NCI-H2081 treated with DMSO at 0.1 percent for 48 hours (cell line): ENCODE data around the gene S100A1.
"Not testable (repeated sequence)": the region's sequence is repeated elsewhere in the genome, so short reads cannot be mapped to it uniquely, and the experiment has no call there.

Experiments used
- DNase-seq: peaks from one replicate; lab custom pipeline; 2025; lab: John Stamatoyannopoulos, UW

S100A1 gene

GRCh38 chr1:153631047-153632022 lies 3.1 kb downstream of the S100A1 start:
- no peak for DNase-seq

DNA sequence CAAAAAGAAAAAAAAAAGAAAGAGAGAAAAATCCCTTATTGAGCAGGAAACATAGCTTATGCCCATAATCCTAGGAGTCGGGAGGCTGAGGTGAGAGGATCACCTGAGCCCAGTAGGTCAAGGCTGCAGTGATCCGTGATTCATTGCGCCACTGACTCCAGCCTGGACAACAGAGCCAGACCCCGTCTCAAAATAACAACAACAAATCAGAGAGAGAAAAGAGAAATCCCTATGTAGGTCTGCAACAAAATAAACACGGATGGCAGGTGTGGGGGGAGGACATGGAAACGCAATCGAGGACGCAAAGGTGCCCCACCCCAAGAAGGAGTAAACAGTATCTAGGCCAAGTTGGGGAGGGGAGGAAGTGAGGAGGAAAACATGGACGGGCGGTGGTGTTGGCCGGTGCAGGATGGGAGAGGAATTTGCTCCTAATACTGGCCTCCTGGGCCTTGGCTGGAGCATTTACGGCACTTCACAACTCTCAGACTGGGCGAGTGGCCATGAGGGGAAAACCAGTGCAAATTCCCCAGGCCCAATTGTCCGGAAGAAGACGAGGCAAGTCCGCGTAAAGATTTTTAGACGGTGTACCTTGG lies 5.0 kb downstream of the S100A1 start:
- no peak for DNase-seq

- peak; percentile 97 for DNase-seq
Measured at GRCh38 chr1:153633754-153634665, 5.8 kb downstream of the S100A1 start, which contains the start of gene CHTOP. Gene CHTOP, plus strand, starts transcription at chr1:153634066. Its CDS starts 2,523 bp downstream, at chr1:153636589.

GRCh38 chr1:153635872-153636271 lies 7.6 kb downstream of the S100A1 start:
- no peak for DNase-seq

DNA sequence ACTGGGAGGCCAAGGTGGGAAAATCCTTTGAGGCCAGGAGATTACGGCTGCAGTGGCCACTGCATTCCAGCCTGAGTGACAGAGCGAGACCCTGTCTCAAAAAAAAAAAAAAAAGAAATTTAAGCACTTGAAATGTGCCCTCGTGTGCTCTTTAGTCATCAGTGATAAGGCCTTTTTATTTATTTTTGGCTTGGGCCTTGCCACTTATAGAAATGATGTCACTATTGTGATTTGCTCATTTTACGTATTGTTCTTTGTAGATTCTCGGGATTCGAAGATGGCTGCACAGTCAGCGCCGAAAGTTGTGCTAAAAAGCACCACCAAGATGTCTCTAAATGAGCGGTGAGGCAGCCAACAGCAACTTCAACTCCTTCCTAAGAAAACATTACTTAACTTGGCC lies 8.1 kb downstream of the S100A1 start:
- DNase-seq: no peak

- no peak for DNase-seq
Measured at GRCh38 chr1:153638261-153638660, 10.0 kb downstream of the S100A1 start.

DNA sequence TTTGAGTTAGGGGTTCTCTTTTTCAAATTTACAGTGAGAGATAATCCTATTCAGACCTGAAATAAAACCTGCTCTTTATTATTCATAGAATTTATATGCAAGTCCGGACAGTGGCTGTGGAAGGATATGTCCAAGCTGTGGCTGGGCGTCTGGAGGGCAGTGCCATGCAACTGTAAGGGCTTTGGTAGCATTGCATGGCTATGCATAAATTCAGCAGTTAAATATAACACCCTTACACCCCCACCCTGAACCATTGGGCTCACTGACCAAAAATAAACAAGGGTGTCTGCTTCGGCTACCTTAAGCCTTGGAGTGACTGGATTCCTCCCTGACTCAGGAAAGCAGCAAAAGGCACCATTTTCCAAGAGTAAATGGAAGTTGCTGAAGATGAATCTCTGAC lies 11.0 kb downstream of the S100A1 start:
- DNase-seq: no peak

DNA sequence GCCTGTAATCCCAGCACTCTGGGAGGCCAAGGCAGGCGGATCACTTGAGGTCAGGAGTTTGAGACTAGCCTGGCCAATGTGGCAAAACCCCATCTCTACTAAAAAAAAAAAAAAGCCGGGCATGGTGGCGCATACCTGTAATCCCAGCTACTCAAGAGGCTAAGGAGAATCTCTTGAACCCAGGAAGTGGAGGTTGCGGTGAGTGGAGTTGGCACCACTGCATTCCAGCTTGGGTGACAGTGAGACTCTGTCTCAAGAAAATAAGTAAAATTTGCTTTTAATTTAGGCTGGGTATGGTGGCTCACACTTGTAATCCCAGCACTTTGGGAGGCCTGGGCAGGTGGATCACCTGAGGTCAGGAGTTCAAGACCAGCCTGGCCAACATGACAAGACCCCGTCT lies 12.0 kb downstream of the S100A1 start:
- DNase-seq: not testable (repeated sequence)

DNA sequence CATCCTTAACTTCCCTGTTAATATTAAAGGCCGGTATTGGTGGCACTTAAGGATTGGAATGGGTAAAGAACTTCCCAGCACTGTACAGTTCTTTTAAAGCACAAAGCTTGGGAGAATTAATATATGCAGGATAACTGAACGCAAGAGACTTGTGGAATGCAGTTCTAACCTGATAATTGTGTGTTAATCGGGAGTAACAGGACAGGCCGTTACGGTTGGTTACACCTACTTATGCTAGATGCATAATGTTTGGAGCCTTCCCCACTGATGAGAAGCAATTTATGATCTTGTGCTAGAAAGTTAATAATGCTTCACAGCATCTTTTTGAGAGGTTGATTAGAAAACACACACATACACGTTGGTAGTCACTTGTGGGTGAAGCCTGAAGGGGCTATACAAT lies 12.6 kb downstream of the S100A1 start:
- no peak for DNase-seq

DNA sequence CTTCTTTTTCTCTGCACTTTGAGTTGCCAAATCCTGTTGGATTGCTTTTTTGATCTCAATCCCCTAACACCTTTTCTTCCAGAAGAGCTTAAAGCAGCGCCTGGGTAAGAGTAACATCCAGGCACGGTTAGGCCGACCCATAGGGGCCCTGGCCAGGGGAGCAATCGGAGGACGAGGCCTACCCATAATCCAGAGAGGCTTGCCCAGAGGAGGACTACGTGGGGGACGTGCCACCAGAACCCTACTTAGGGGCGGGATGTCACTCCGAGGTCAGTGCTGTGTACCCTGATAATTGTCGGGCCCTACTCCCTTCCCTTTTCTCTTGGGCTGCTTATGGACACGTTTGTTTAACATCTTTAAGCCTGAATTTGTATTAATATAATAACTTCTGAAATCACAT lies 13.9 kb downstream of the S100A1 start:
- no peak for DNase-seq

GRCh38 chr1:153643100-153643499 lies 14.9 kb downstream of the S100A1 start:
- no peak for DNase-seq

DNA sequence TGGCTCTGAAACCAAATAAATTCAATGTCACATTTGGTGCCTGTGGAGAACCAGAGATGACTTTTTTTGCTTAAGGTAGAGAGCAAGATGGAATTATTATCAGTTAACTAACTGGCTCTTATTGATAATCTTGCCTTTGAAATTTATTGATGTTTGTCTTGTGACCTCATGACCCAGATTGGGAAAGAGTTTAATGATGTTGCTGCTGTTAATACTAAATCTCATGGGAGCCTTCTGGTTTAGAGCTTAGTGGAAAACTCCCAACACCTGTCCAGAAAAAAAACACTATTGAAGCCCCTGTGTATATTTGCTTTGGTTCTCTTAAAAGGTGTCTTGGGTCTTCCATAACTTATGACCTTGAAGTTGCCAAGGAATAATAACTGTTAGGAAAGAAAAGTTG lies 15.6 kb downstream of the S100A1 start:
- no peak for DNase-seq

- DNase-seq: no peak
Measured at GRCh38 chr1:153646672-153647345, 18.6 kb downstream of the S100A1 start.

- no peak for DNase-seq
Measured at GRCh38 chr1:153647346-153647714, 19.1 kb downstream of the S100A1 start.

DNA sequence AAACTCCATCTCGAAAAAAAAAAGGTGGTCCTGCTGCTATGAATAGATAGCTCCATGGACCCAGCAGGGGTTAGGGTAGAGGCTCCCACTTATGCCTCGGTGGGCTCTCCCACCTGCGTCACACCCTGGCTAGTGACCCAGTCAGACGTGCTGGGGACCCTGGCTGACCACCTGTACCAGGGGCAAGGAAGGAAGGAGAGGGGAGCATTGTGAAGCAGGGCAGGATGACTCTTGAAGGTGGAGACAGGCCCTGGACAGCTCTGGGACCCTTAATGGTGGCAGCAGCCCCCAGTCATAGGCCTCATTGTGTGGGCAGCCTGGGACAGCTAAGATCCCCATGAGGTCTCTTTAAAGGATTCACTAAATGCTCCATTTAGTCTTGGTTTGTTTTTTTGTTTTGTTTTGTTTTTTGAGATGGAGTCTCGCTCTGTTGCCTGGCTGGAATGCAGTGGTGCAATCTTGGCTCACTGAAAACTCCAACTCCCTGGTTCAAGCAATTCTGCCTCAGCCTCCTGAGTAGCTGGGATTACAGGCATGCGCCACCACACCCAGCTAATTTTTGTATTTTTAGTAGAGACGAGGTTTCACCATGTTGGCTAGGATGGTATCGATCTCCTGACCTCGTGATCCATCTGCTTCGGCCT lies 19.9 kb downstream of the S100A1 start:
- DNase-seq: no peak

DNA sequence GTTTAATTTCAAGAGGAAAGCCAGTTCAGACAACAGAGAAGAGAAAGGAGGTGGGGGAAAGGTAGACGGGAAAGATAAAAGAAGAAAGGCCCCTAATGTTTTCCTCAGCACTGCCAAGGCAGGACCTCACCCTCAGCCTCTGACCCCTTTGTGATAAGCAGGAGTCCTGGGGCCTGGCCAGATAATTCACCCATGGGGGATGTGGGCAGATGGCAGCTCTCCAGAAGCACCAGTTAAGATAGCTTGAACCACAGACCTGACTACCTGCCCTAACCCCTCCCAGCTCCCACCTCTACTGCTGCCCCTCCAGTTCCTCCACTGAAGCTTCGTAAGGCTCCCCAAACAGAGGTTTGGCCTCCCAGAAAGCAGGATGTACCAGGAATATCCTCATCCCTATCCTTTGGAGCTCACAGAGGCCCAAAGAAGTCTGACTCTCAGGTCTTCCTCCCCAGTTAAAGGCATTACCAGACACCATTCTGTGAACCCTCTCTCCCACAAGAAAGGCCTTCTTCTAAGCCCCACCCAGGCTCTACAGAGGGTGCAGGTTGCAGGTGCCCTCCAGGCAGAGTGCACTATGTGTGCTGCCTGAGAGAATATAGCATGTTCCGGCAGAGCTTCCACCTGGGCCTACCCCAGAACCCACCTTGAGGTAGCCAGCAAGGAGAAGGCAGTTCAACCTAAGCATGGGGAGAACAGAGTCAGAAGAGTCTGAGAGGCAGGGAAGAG lies 21.1 kb downstream of the S100A1 start:
- no peak for DNase-seq

GRCh38 chr1:153649863-153650235 lies 21.6 kb downstream of the S100A1 start:
- DNase-seq: peak; percentile 88

- no peak for DNase-seq
Measured at GRCh38 chr1:153651771-153652170, 23.5 kb downstream of the S100A1 start.

GRCh38 chr1:153652805-153653500 lies 24.7 kb downstream of the S100A1 start:
- DNase-seq: no peak

DNA sequence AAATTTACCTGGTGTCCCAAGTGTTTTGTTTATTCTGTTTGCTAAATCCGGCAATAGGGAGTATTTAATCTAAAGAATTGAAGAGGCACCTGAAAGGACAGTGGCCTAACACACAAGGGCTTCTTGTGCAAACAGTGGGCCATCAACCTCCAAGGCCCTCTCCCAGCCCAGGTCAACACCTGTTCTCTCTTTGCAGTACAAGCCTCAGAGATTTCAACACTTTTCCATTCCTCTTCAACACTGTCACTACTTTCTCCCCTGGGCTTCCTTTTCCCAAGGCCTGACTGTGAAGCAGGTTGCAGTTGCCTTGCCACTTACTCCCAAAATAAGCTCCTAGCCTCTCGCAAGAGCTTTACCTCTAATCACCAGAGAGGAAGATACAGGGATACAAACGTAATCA lies 27.1 kb downstream of the S100A1 start:
- no peak for DNase-seq
